CD4-positive, alpha-beta T cell treated with Interferon alpha-2 for 1 hour (primary cell): ENCODE measurements around the gene PLXNA2.

Source experiments
- DNase-seq, 2 donors: peaks; one replicate each; pipeline ENCODE4 v3.0.0-alpha.2; 2020 to 2022

Gene PLXNA2

DNA sequence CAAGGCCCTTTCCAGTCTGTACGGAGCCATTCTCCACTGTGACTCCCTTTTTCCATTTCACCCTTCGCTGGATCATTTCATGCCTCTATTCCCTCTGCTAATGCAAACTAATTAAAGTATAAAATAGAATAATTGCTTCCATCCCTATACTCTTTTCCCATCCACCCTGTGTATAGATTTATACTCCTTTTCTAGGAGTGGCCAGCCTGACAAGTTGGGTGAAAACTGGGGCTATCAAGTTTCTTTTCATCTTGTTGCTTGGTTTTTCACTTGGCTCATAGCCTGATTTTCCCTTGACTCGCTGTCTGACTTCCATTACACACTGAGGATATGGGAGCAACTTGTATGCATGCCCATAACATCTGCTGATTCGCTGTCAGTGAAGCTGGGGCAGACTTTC, 107.0 kb downstream of the PLXNA2 start:
- no peak for DNase-seq

DNA sequence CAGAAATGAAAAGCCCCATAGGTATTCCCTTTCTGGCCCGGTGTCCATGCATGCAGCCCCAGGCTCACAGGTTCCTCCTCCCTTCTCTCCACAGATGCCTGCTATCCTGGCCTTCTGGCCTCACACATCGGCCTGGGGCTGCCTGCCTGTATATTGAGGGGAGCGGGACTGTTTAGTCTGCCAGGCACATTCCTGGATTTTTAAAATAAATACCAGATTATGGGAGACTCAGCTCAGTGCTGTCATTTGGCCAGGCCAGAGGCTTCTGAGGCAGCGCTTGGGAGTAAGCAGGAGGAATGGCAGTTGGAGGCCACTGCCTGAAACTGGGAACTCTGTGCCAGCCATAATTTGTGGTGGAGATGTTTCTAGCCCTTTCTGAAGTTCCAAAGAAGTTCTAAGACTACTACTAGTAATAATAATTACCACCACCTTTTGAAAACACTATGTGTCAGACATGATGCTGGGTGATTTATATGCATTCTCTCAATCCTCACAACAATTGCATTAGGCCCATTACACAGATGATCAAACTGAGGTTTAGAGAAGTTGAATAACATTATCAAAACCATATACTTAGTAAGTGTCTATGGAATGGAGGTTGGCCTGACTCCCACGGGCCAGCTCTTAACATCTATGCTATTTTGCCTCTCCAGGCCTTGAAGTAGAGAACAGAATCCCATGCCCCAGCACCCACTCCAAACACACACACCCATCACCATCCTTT, 107.6 kb downstream of the PLXNA2 start:
- no peak for DNase-seq

DNA sequence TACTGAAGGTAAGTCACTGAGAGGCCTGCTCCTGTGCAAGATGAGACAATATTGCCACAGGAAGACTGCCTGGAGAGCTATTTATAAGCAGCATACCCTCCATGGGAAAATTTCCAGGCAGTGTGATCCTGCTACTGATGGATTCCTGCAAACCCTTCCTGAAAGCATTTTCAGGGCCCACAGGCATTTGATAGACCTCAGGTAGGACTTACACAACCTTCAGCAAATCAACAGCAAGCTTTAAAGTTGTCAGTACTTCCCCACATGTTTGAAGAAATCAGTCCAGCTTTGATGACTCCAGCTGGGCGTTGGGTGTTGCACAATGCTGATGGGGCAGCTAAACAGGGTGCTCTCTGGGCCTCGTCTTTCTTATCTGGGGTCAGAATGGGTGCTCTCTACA, 108.8 kb downstream of the PLXNA2 start:
- no peak for DNase-seq

DNA sequence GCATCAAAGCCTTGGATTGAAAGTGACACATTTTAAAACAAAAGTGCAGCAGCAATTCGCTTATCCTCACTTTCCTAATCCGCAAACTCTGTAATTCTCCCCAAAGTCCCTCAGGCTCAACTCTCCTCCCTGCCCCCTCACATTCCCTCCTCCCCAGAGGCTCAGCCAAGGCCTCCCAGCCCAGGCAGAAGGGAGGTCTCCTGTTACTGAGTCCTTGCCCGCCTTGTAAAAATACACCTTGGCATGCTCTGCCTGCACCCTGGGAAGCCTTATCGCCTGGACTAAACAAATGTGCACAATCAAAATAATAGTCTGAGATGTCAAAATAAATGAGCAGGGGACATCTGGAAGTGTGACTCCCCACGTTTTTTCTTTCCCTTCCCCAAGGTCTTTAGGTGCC, 109.7 kb downstream of the PLXNA2 start:
- DNase-seq = no peak

DNA sequence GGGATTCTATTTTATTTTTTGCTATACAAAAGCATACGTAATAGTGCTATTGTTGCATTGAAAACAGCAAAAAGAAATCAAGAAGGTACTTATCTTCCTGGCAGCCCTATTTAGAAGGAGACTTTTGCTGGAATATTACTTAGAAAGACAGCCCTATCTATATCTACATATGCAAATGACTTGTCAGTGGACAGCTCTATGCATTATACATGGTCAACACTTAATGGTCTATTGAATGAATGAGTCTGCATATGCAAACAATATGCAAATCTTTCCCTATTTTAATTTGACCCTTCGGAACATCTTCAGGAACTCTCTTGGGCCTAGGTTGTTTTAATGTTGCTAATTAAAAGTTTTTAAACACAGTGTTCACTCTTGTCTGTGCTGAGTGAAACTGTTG, 110.8 kb downstream of the PLXNA2 start:
- no peak for DNase-seq

DNA sequence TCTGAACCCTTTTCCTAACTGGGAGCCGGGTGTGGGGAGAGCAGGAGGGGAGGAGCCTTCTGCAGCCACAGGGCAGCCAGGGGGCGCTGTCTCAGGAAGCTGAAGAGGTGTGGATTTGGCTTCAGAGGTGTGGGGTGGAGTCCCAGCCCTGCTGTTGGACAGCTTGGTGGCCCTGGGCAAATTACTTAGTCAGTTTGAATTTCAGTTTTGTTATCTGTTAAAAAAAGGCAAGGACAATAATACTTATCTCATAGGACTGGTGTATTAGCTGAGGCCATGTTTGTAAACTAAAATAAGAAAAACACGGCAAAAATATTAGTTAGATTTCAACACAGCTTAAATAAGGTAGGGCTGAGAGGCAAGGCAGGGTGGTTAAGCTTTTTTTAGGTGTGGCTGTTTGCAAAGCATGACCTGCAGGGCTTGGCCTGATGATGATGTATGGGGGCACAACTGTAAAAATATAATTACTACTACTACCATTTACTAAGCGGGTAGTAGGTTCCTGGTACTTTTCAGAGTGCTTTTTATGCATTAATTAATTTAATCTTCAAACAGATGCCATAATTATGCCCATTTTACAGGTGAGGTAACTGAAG, 111.8 kb downstream of the PLXNA2 start:
- peak; percentile 16 to 39 for DNase-seq

DNA sequence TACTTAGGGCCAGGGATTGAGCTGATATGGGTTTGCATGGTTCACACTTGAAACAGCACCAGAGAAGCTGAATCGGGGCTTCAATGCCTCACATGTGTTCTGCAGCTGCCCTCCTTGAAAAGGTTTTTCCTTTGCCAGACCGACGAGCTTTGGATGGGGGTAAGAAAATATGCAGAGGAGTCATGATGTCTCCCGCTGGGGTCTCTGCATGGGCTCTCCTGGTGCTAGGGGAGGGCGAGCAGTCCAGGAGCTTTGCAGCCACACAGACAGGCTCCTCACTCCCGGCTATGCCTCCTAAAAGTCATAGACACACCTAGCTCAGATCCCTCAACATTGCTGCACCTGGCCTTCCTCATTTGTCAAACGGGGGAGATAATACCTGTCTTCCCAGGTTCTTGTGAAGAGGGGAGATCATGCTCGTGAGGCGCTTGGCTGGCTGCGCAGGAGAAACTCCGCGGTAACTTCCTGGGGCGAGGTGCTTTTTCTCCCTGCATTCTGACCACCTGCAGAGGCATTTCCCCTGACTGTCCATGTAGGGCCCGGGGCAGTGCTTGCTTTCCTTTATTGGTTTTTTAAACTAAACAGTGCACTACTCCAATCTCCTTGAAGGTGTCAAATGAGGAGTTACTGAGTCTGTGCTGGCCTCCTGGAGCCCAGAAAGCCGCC, 112.4 kb downstream of the PLXNA2 start:
- DNase-seq = no peak

DNA sequence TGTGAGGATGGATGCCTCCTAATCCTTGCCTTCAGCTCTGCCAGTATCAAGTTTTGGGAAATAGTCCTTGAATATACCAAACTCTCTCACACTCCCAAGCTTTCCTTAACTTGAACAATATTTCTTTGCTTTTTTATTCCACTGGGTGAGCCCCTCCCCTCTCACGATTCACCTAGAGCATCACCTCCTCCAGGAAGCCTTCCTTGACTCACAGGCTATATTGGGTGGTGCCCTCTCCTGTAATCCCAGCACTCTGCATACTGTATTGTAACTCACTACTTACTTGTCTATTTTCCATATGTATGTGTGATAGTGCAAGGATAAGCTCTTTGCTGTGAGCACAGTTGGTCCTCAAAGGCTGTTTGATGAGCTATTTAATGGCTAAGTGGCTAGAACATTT, 114.7 kb downstream of the PLXNA2 start:
- DNase-seq = no peak

DNA sequence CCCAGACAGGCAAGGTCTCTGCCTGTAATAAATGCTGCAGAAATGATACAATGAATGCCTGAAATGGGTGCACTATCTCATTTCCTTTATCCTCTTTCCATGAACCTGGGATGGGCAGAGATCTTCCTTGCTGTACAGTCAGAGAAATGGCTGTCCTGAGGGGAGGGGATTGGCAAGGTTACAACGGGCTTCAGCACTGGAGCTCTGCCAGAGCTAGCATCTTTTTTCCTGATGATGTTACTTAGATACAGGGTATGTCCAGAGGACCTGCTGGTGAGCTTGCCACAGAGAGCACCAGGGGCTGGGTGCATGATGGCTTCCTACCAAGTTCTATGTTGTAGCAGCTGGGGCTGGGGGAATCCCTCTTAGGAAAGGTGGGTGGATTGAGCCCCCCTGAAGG, 115.1 kb downstream of the PLXNA2 start:
- DNase-seq = no peak

DNA sequence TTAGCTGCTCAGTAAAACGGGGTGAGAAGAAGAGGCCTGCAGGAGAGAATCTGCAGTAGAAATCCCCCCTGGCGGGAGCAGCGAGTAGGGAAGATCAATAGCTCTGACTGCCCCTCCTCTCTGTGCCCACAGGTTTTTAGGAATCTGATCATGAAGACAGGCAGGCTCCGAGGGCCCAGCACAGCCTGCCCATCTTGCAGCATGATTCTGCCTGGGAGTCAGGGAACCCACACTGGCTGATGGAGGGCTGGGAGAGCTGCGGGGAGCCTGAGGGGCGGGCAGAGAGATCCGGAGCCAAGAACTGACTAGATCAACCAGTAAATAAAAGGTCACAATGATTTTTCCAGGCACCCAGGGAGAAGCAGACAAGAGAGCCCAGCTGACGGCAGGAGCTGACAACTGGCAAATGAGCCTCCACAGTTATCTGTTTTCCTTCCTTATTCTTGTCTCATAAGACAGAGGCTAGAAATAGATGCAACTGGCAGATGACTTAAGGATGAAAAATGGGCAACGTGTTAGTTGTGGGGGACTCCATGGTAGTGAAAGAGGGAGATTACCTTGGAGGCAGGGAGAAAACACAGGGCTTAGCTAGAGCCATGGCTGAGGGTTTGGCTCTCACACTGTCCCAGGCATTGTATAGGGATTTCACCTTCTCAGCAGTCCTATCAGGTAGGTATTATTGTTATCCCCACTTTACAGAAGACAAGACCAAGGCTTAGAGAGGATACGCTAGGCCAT, 116.2 kb downstream of the PLXNA2 start:
- DNase-seq = no peak

DNA sequence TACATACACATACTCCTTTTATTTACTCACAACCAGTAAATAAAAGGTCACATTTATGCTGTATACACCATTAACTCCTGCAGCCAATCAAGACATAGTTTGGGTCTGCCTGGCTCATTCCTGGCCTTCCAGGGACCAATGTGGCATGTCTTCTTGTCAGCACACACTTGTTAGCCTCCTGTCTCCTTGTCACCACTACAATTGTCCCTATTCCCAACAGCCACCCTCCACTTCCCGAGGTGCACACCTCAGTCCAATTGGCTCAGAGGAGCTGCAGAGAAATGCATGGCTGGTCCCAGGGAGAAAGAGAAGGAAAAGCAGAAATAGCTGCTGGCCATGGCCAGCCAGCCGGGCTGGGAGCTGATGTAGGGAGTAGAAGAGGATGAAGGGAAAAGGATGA, 116.9 kb downstream of the PLXNA2 start:
- no peak for DNase-seq

DNA sequence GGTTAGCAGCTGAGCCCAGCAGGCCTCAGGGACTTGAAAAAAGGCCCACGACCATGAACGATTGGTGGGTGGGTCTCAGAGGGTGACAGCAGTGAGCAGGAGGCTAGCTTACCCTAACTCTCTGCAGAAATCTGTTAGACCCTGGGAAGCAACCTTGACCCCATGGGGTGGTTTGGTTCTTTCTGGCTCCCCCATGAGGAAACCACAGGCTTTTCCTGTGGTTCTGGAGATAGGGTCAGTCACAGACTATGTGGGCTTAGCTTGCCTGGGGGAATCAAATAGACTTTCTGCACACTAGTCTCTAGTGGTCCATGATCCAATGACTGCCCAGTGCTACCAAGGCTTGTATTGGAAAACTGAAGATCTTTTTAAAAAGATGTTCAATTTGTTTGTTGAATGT, 118.1 kb downstream of the PLXNA2 start:
- DNase-seq = no peak

DNA sequence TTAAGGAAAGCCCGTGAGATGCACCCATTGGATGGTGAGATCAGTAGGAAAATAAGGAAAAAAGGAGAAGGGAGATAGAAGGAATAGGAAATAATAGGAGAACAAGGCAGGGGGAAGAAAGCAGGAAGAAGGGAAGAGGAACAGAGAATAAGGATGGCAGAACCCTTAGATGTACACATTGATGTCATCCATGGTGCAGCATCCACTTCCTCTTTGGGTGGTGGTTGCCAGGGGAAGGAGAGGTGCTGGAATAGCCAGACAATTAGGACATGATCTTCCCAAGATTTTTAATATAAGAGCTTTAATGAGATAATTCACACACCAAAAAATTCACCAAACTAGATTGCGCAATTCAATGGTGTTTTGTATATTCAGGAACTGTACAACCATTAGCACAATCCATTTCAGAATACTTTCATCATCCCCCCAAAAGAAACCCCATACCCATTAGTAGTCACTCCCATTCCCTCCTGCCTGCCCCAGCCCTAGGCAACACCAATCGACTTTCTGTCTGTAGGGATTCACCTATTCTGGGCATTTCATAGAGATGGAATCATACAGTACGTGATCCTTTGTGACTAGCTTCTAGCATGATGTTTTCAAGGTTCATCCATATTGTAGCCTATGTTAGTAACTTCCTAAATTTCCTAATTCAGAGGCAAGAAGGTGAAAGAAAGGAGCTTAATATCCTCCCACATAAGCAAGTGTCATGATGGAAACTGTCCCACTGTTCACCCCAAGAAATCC, 121.4 kb downstream of the PLXNA2 start:
- DNase-seq = no peak

DNA sequence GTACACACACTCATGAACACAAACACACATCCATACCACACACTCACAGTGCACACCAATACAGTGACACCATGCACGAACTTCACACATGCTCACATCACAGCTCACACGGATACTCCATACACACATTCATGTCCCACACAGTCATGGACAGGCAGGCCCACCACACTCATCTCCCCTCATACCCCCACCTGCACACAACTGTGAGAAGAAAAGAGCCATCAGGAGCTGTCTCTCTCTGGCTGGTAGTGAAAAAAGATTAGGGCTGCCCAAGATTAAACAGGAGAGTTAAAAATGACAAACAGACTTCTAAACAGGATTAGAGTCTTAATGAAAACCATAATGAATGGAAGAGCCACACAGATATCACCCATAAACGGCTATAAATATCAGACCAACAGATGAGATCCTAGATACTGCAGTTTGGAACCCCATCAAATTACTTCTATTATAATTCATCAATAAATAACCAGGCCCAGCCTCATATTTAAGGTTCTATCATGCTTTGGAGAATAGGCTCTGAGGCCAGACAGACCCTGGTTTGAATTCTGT, 122.3 kb downstream of the PLXNA2 start:
- no peak for DNase-seq

DNA sequence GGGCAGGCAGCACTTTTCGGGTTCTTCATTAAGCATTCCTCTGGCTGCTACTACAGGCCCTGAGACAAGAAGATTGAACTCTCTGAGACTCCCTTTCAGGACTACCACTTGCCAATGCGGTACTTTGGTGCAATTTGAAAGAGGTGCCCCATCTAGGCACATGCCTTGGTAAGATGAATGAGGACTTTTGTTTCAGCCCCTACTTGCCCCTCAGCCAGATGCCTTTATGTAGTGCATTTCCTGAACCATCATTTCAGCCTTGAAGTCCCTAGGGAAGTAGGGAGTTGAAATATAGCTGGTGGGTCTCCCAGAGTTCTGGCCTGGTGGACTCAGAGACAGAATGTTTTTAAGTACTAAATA, 123.8 kb downstream of the PLXNA2 start:
- no peak for DNase-seq

DNA sequence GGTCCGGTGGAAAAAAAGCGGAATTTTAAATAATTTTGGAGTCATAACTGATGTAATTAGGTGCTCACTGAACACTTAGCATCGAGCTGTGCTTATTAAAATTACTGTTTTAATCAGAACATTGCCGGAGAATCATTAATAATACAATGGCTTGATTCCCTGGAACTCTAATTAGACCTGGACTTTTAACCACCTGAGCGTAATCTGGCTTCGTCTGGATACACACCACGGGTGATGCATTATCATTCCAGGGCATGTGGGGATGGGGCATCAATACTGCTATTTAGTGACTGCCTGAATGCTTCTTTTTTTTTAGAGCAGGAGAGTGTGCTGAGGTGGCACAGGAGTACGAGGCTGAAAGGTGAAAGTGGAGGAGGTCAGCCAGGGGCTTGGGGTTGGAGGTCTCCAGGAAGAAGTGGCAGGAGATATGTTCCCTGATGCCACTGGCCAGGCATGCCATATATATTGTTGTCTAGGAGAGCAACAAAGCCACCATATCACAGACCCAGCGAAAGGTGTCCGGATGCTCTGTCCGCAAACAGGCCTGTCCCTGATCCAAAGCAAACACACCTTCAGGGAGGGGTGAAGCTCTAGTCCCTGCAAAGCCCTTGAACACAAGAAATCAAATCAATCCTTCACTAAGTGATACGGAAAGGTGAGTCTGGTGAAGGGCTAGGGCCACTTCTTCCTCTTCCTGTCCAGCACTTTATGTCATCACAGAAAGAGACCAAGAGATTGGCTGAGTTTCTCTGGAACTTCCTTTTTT, 125.2 kb downstream of the PLXNA2 start:
- DNase-seq = no peak

DNA sequence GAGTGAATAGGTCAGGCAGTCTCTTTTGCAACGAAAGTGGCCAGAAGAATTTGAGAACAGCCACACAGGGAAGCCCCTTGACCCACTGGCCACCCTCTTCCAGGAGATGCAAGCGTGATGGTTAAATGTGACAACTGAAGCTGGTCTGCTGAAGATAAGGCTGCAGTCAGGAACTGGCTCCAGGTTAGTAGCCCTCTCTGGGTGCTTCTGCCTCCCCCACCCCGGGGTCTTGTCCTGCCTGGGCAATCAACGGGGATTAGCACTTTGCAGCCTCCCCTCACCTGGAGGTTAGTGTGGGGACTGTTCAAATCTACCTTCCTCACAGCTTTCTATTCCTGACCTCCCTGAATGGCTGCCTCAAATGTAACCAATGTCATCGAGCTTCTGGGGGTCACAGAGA, 125.9 kb downstream of the PLXNA2 start:
- DNase-seq = no peak

DNA sequence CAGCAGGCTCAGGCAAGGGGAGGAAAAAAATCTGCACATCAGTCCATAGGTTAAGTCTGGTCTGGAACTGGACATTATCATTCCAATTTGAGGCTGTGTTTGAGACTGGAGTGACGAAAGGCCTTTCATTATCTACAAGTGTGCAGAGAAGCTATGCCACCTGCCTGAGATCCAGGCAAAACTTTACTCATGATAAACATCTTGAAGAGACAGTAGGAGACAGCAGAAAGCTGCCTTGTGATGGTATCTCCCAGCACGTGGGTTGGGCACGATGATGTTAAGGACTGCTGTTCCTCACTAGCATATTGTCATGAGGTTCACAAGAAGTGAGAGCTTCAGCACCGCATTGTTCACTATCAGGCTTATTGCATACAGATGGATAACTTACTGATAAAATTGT, 126.4 kb downstream of the PLXNA2 start:
- no peak for DNase-seq

DNA sequence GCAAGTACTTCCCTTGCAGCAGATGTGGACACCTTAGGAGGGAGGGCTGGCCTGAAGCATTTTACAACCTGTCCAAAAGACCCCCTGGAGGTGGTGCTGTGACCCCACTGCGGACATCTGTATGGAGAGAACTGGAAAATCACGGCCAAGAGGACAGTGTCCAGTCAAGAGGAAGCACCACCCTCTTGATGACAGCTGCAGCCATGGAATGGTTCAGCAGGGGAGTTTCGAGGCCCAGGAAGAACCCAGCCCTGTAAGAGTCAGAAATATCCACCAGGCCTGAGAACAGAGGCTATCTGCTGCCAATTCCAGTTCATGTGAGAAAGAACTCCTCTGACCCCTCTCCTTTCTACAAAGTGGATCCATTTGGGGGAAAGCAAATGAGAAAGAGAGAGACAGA, 126.8 kb downstream of the PLXNA2 start:
- no peak for DNase-seq

DNA sequence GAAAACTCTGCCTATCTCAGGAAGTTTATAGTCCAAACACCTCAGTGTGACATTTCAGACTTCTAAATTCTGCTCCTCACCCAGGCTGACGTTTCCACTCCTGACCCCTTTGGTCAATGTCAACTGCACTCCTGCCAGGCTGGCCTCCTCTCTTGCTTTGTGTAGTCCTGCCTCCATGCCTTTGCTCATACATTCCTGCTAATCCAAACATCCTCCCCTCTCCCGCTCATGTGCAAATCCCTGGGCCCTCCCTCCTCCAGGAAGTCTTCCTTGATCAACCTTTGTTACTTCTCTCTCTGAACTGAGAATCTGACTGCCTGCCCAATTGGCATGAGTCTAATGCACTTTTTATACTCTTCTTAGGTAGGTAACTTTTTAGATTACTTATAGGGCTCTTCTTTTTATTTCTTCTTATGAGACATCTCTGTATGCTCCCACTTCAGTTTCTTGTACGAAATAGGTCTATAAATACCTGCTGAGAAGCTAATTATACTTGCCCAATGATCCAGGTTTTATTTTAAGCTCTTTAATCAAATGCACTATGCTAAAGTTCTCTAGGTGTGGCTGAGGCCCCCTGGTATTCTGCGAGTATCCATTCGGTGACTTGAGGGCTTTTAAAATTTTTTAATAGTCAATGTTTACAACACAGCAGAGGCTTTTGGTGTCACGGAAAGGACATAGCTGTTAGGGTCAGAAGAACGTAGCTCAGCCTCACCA, 128.1 kb downstream of the PLXNA2 start:
- no peak for DNase-seq

DNA sequence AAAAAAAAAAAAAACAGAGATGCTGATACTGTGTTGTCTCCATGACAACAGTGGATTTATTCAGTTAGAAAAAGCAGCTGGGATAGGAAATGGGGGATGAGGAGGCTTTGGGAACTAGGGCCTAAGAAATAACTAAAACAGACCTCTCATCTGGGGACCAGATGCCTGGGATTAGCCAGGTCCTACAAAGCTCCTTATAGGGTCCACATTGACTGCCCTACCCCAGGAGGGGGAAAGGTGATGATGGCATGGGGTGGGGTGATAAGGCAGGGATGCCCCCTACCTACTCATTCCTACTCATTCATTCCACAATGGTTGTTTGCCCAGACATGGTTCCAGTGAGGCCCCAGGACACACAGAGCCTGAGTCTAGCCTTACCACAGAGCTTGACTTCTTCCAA, 131.2 kb downstream of the PLXNA2 start:
- DNase-seq = no peak
